Panc1 (cell line): ENCODE results near the gene OSBPL8. TPM values are rescaled to one million over a fixed set of nuclear protein-coding genes. Genes with fewer than 3 reads are reported as not detected.

Experiments used
- ATAC-seq: fragments of 200-7000 bp; cut with Tn5 transposase; 2 replicates; pipeline ENCODE4 v1.9.1; 2020; ENCODE audit warnings: mild to moderate bottlenecking, moderate library complexity
- BruUV-seq: library from RNA; stranded (reverse); fragments of 400-500 nt; replicated peaks from 2 replicates; lab custom pipeline; 2021; lab: Mats Ljungman, UMichigan
- CTCF ChIA-PET: fragments of 300-600 bp; sonication (Branson Sonifier 250); formaldehyde crosslinking; loops from one replicate; lab custom pipeline; 2022; ENCODE audit warnings: antibody characterized with exemption; lab: Charles Lee
- POLR2A ChIA-PET: fragments of 300-600 bp; sonication (Branson Sonifier 250); formaldehyde crosslinking; loops from one replicate; lab custom pipeline; 2022; ENCODE audit warnings: antibody characterized with exemption; lab: Charles Lee
- DNase-seq: peaks from one replicate; pipeline ENCODE4 v3.0.0-alpha.2; 2010; ENCODE audit warnings: low read depth, low spot score
- H3K27ac ChIP-seq: 2 replicates; pipeline ENCODE4 v1.5.1; 2011; ENCODE audit warnings: mild to moderate bottlenecking, low read length, inconsistent platforms
- H3K27me3 ChIP-seq: fragments of 200-500 bp; sonication (Bioruptor generic); 2 replicates; pipeline ENCODE4 v1.6.0; 2014; ENCODE audit warnings: low read length, inconsistent platforms; ENCODE audit not compliant: control insufficient read depth, insufficient read depth
- H3K36me3 ChIP-seq: fragments of 200-500 bp; sonication (Bioruptor generic); 2 replicates; pipeline ENCODE4 v1.5.1; 2014; ENCODE audit warnings: inconsistent platforms, mild to moderate bottlenecking, low read length, moderate library complexity; ENCODE audit not compliant: control insufficient read depth, insufficient read depth
- H3K4me1 ChIP-seq: 2 replicates; pipeline ENCODE4 v1.5.1; 2011; ENCODE audit warnings: inconsistent platforms, mild to moderate bottlenecking, low read length, moderate library complexity; ENCODE audit not compliant: control insufficient read depth, insufficient read depth
- H3K4me3 ChIP-seq, 2 experiments: 2 replicates each; pipeline ENCODE4 v1.5.1; 2011 to 2012; ENCODE audit warnings: low read depth in 2 of 2, low read length in 2 of 2, mild to moderate bottlenecking in 2 of 2, inconsistent platforms in 1 of 2, moderate library complexity in 1 of 2
- H3K9me3 ChIP-seq: fragments of 200-500 bp; sonication (Bioruptor generic); 2 replicates; pipeline ENCODE4 v1.5.1; 2014; ENCODE audit warnings: low read depth, mild to moderate bottlenecking, inconsistent platforms, low read length, moderate library complexity; ENCODE audit not compliant: control insufficient read depth, insufficient read depth
- POLR2AphosphoS5 ChIP-seq: IDR thresholded peaks from 2 replicates; pipeline ENCODE4 v1.6.1; 2012; ENCODE audit warnings: mild to moderate bottlenecking, low read depth, low read length, moderate library complexity
- REST ChIP-seq, 2 experiments: IDR thresholded peaks; 2 replicates each; pipeline ENCODE4 v1.6.1; 2011 to 2012; ENCODE audit warnings: low read depth in 2 of 2, control low read depth in 1 of 2, low read length in 1 of 2, mild to moderate bottlenecking in 1 of 2, moderate library complexity in 1 of 2; ENCODE audit not compliant: insufficient read depth in 1 of 2
- SIN3A ChIP-seq: IDR thresholded peaks from 2 replicates; pipeline ENCODE4 v1.6.1; 2012; ENCODE audit warnings: low read depth, mild to moderate bottlenecking, low read length, moderate library complexity, borderline replicate concordance; ENCODE audit not compliant: insufficient read depth
- TCF7L2 ChIP-seq: IDR thresholded peaks from 2 replicates; pipeline ENCODE4 v1.6.1; 2011; ENCODE audit warnings: mild to moderate bottlenecking, low read depth, low read length, inconsistent platforms
- in situ Hi-C: cut with HindIII; loops from 2 replicates; pipeline ENCODE4 v1.10.0; 2016; ENCODE audit warnings: low sequenced_read_pairs, low pct_unique_long_range_greater_than_20kb
- intact Hi-C: fragments of 100-400 bp; cut with micrococcal nuclease; formaldehyde crosslinking; loops from one replicate; pipeline ENCODE4 v1.10.0; 2022; ENCODE audit not compliant: unreplicated experiment
- total RNA-seq: library from RNA; stranded (reverse); gene quantifications from one replicate; pipeline ENCODE4 v1.2.1, GENCODE V29; 2021; ENCODE audit not compliant: unreplicated experiment
- TF ChIP-seq, protein P1 (sequence below): fragments of 450-650 bp; IDR thresholded peaks from 2 replicates; pipeline ENCODE4 v1.5.1; 2017; ENCODE audit warnings: mild to moderate bottlenecking

The OSBPL8 gene
- total RNA-seq, 1 experiment from 2014 or later: 76.9 TPM

DNA sequence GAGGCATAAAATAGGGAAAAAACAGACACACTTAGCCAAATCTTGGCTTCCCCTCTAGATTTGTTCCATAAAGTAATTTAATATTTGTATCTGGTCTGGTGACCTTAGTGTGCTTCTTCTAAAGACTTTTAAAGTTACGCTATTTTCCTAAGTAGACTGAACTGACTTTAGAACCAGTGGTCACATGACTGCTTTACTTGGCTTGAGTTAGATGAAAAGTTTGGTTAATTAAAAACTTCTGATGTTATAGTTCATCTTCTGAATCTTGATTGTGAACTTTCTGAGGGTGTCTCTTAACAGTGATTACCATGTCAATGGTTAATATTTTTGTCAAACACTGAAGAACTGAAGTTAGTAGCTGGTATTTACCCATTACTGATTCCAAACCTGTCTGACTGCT, 214.0 kb downstream of the OSBPL8 start:
- CTCF ChIA-PET: interaction anchor here (0.6 kb wide), 1 partner anchor 414 kb away, joined by 4 read pairs; no protein-coding TSS in a partner anchor
- POLR2A ChIA-PET: interaction anchor here (0.6 kb wide), 1 partner anchor 8 kb away, joined by 3 read pairs; no protein-coding TSS in a partner anchor
- DNase-seq (no peak), ATAC-seq (no peak)
- Histone ChIP-seq H3K4me3 (no peak overlapping the region), H3K27me3 (no peaks in the 10 kb centered on the region), H3K9me3 (no peaks in the 10 kb centered on the region), H3K36me3 (no peaks in the 10 kb centered on the region; the same call in 1 of the 2 replicates), H3K27ac (no peak overlapping the region), H3K4me1 (peaks cover 16% of the 10 kb centered on the region)
- no TSS peak for BruUV-seq
- TF ChIP-seq REST (IDR thresholded peaks at IDR 0.05; ENCODE audit: insufficient read depth in 1 of 2, low read depth in 2 of 2, low read length in 1 of 2) (no peak), TCF7L2 (no peak), POLR2AphosphoS5 (no peak), SIN3A (no peak)
- TF ChIP-seq, protein P1, sequence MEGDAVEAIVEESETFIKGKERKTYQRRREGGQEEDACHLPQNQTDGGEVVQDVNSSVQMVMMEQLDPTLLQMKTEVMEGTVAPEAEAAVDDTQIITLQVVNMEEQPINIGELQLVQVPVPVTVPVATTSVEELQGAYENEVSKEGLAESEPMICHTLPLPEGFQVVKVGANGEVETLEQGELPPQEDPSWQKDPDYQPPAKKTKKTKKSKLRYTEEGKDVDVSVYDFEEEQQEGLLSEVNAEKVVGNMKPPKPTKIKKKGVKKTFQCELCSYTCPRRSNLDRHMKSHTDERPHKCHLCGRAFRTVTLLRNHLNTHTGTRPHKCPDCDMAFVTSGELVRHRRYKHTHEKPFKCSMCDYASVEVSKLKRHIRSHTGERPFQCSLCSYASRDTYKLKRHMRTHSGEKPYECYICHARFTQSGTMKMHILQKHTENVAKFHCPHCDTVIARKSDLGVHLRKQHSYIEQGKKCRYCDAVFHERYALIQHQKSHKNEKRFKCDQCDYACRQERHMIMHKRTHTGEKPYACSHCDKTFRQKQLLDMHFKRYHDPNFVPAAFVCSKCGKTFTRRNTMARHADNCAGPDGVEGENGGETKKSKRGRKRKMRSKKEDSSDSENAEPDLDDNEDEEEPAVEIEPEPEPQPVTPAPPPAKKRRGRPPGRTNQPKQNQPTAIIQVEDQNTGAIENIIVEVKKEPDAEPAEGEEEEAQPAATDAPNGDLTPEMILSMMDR: no peak
- in situ Hi-C loops (no loop called here), intact Hi-C loops (loop anchor here (5.0 kb wide), 2 partner anchors 112 to 263 kb away; partner anchors contain the start of gene NAP1L1)

DNA sequence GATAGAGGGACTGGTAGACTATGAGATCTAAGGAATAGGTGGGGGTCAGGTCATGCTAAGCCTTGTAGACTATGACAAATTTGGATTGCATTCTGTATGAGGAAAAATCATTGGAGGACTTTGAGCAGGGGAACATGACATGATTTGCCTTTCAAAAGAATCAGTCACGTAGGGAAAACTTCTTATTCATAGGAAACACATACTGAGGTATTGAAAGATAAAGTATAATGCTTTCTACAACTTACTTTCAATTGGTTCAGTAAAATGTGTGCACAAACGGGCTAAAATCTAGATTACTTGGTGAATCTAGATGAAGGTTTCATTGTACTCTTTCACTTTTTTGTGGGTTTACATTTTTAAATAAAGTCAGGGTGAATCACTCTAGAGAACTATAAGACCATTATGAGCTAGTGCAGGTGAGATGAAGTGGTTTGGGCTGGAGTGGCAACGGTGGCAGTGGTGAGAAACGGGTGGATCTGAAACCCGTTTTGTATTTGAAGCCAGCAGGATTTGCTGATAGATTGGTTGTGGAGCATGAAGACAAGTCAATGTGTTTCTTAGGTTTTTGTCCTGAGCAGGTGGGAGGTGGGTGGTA, 218.0 kb downstream of the OSBPL8 start:
- Histone ChIP-seq H3K27me3 (no peaks in the 10 kb centered on the region), H3K36me3 (no peaks in the 10 kb centered on the region), H3K9me3 (no peaks in the 10 kb centered on the region), H3K4me1 (peaks cover 5% of the 10 kb centered on the region; the same call in 1 of the 2 replicates), H3K27ac (no peak overlapping the region), H3K4me3 (no peak overlapping the region)
- CTCF ChIA-PET: no interaction called here
- DNase-seq (no peak), ATAC-seq (no peak)
- intact Hi-C loops: no loop called here
- TF ChIP-seq REST (IDR thresholded peaks at IDR 0.05; ENCODE audit: insufficient read depth in 1 of 2, low read depth in 2 of 2, low read length in 1 of 2): no peak
- TF ChIP-seq, protein P1: no peak
- TF ChIP-seq POLR2AphosphoS5: no peak
- in situ Hi-C loops: no loop called here
- no TSS peak for BruUV-seq
- POLR2A ChIA-PET: no interaction called here
